Measurements from ENCODE around the gene BNC2.

Gene BNC2

GRCh38 chr9:16461851-16462250 is 408.6 kb downstream of the BNC2 start:
- Histone ChIP-seq H3K9me3 (ENCODE audit: low read length) (no peaks in the 10 kb centered on the region), H3K4me2 (ENCODE audit: low read length) (no peak overlapping the region), H3K36me3 (ENCODE audit: insufficient read depth, low read length) (no peaks in the 10 kb centered on the region), H3K9me2 (ENCODE audit: low read depth, low read length) (no peaks in the 10 kb centered on the region), H3K79me2 (ENCODE audit: insufficient read depth, low read length) (no peaks in the 10 kb centered on the region), H4K20me1 (ENCODE audit: insufficient read depth, low read length) (no peaks in the 10 kb centered on the region), H3K9ac (ENCODE audit: low read length) (no peak overlapping the region), H3K4me1 (ENCODE audit: insufficient read depth, low read length, severe bottlenecking) (peaks cover 9% of the 10 kb centered on the region), H3F3A (ENCODE audit: insufficient read depth, low read length) (no peaks in the 10 kb centered on the region), H3K4me3 (ENCODE audit: low read depth, low read length, poor library complexity, severe bottlenecking) (no peak overlapping the region), H3K27me3 (ENCODE audit: insufficient read depth, low read length) (0 out of 2 replicates have a peak, but pooled peaks cover 3% of the 10 kb centered on the region), H2AFZ (ENCODE audit: low read length) (no peak overlapping the region), H3K27ac (ENCODE audit: low read depth, low read length, poor library complexity, severe bottlenecking) (peak overlapping the region; percentile 63)
- TF ChIP-seq EZH2 (IDR thresholded peaks at IDR 0.05; ENCODE audit: borderline replicate concordance, low read length) (no peak), CTCF (IDR thresholded peaks at IDR 0.05; ENCODE audit: low read length) (no peak)

GRCh38 chr9:16461137-16461840 is 409.2 kb downstream of the BNC2 start:
- no peaks in the 10 kb centered on the region for H3F3A ChIP-seq (ENCODE audit: insufficient read depth, low read length)
- H3K9ac ChIP-seq (ENCODE audit: low read length), result no peak overlapping the region
- 0 out of 2 replicates have a peak, but pooled peaks cover 3% of the 10 kb centered on the region for H3K27me3 ChIP-seq (ENCODE audit: insufficient read depth, low read length)
- peak overlapping the region; percentile 63 for H3K27ac ChIP-seq (ENCODE audit: low read depth, low read length, poor library complexity, severe bottlenecking)
- no peak overlapping the region for H3K4me2 ChIP-seq (ENCODE audit: low read length)
- peaks cover 9% of the 10 kb centered on the region for H3K4me1 ChIP-seq (ENCODE audit: insufficient read depth, low read length, severe bottlenecking)
- H3K36me3 ChIP-seq (ENCODE audit: insufficient read depth, low read length), result no peaks in the 10 kb centered on the region
- H3K9me2 ChIP-seq (ENCODE audit: low read depth, low read length), result no peaks in the 10 kb centered on the region
- H2AFZ ChIP-seq (ENCODE audit: low read length), result no peak overlapping the region
- no peak overlapping the region for H3K4me3 ChIP-seq (ENCODE audit: low read depth, low read length, poor library complexity, severe bottlenecking)
- no peak for TF ChIP-seq CTCF (IDR thresholded peaks at IDR 0.05; ENCODE audit: low read length)
- no peak for TF ChIP-seq EZH2 (IDR thresholded peaks at IDR 0.05; ENCODE audit: borderline replicate concordance, low read length)
- H3K9me3 ChIP-seq (ENCODE audit: low read length), result no peaks in the 10 kb centered on the region
- no peaks in the 10 kb centered on the region for H3K79me2 ChIP-seq (ENCODE audit: insufficient read depth, low read length)
- H4K20me1 ChIP-seq (ENCODE audit: insufficient read depth, low read length), result no peaks in the 10 kb centered on the region

- Histone ChIP-seq H3K4me1 (ENCODE audit: insufficient read depth, low read length, severe bottlenecking) (peaks cover 9% of the 10 kb centered on the region), H3K4me2 (ENCODE audit: low read length) (no peak overlapping the region), H3K27me3 (ENCODE audit: insufficient read depth, low read length) (0 out of 2 replicates have a peak, but pooled peaks cover 3% of the 10 kb centered on the region), H3K27ac (ENCODE audit: low read depth, low read length, poor library complexity, severe bottlenecking) (no peak overlapping the region), H3K9ac (ENCODE audit: low read length) (no peak overlapping the region), H3K79me2 (ENCODE audit: insufficient read depth, low read length) (no peaks in the 10 kb centered on the region), H3K9me2 (ENCODE audit: low read depth, low read length) (no peaks in the 10 kb centered on the region), H2AFZ (ENCODE audit: low read length) (no peak overlapping the region), H3K9me3 (ENCODE audit: low read length) (no peaks in the 10 kb centered on the region), H4K20me1 (ENCODE audit: insufficient read depth, low read length) (no peaks in the 10 kb centered on the region), H3K4me3 (ENCODE audit: low read depth, low read length, poor library complexity, severe bottlenecking) (no peak overlapping the region), H3F3A (ENCODE audit: insufficient read depth, low read length) (no peaks in the 10 kb centered on the region), H3K36me3 (ENCODE audit: insufficient read depth, low read length) (no peaks in the 10 kb centered on the region)
- TF ChIP-seq CTCF (IDR thresholded peaks at IDR 0.05; ENCODE audit: low read length) (no peak), EZH2 (IDR thresholded peaks at IDR 0.05; ENCODE audit: borderline replicate concordance, low read length) (no peak)
Observed at GRCh38 chr9:16460696-16461095, 409.8 kb downstream of the BNC2 start.
